H1 (cell line): ENCODE measurements around the gene REEP2. TPM values are rescaled to one million over a fixed set of nuclear protein-coding genes. Genes with fewer than 3 reads are reported as not detected.

Source experiments
- CREB1 ChIP-seq: IDR thresholded peaks from 2 replicates; pipeline ENCODE4 v1.6.1; 2012; ENCODE audit warnings: inconsistent platforms
- MAFK ChIP-seq: IDR thresholded peaks from 2 replicates; pipeline ENCODE4 v1.6.1; 2012; ENCODE audit warnings: low read depth, mild to moderate bottlenecking, improper control_type of control experiment, low read length
- POLR2AphosphoS5 ChIP-seq: IDR thresholded peaks from 2 replicates; pipeline ENCODE4 v1.6.1; 2011; ENCODE audit warnings: low read depth, low read length
- YY1 ChIP-seq: IDR thresholded peaks from 2 replicates; pipeline ENCODE4 v1.6.1; 2011; ENCODE audit warnings: low read depth, mild to moderate bottlenecking, low read length
- polyA plus RNA-seq, 7 experiments: library from polyadenylated mRNA; depleted of rRNA in 3 of 7; stranded (reverse) in 5 of 7; unstranded in 2 of 7; fragments of >200 nt in 5 of 7; fragments of 200-250 nt in 2 of 7; gene quantifications; 1 replicate in 5 of 7; 2 replicates in 1 of 7; 4 replicates in 1 of 7; pipeline versions ENCODE4 v1.2.1 to v1.2.3, GENCODE V29; 2011 to 2013; ENCODE audit warnings: missing spikeins in 2 of 7, mixed read lengths in 2 of 7
- total RNA-seq: library from RNA; stranded (reverse); fragmentation: NEBNext Ultra II Directional; extraction: Animal tissue kit (Norgen Biotek cat#: 25700); gene quantifications from 2 replicates; pipeline ENCODE4 v1.2.1, GENCODE V29; 2021

REEP2 gene
- total and polyA plus RNA-seq, 2 of the 8 experiments (the other 6 are each of a cell fraction or from before 2014, with no cell fraction given), result 26.5 to 40.2 TPM

DNA sequence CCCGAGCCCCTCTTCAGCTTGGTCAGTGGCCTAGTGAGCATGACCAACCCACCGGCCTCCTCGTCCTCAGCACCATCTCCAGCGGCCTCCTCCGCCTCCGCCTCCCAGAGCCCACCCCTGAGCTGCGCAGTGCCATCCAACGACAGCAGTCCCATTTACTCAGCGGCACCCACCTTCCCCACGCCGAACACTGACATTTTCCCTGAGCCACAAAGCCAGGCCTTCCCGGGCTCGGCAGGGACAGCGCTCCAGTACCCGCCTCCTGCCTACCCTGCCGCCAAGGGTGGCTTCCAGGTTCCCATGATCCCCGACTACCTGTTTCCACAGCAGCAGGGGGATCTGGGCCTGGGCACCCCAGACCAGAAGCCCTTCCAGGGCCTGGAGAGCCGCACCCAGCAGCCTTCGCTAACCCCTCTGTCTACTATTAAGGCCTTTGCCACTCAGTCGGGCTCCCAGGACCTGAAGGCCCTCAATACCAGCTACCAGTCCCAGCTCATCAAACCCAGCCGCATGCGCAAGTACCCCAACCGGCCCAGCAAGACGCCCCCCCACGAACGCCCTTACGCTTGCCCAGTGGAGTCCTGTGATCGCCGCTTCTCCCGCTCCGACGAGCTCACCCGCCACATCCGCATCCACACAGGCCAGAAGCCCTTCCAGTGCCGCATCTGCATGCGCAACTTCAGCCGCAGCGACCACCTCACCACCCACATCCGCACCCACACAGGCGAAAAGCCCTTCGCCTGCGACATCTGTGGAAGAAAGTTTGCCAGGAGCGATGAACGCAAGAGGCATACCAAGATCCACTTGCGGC lies 28.2 kb downstream of the REEP2 start (continued):
- TF ChIP-seq MAFK (no peak), POLR2AphosphoS5 (peak; percentile 99), CREB1 (peak; percentile 39), YY1 (no peak)
- TF ChIP-seq, all 59 proteins: peak for 8
